ENCODE measurements around the gene IL17B.

The IL17B gene

DNA sequence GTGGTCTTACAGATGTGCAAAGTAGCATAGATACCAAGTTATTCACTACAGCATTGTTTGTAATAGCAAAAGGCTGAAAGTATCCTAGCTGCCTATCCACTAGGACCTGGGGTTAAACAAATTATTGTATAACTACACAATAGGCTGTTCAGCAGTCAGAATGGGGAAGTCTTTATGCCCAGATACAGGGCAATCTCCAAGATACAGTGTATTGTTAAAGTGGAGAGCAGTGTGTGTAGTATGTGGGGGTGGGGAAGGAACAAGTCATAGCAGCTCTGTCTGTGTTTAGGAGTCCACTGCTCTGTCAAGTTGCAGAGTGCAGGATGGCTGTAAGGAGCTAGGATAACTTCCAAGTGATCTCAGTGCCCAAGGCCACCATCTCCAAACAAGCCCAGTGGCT is 15.7 kb downstream of the IL17B start:
- in situ Hi-C loops (cut with HindIII; ENCODE audit: low sequenced_read_pairs), result no loop called here

DNA sequence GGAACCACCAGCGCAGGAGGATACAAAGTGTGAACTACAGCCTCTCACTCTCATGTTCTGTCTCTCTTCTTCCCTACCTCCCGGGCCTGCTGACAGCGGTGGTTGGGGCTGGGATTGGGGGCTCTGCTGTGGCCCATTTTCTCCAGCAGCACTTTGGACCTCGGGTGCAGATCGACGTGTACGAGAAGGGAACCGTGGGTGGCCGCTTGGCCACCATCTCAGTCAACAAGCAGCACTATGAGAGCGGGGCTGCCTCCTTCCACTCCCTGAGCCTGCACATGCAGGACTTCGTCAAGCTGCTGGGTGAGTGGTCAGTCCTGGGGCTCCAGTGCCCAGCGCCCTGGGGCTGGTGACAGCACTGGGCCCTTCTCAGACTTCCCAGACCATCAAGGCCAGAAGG is 16.6 kb downstream of the IL17B start:
- in situ Hi-C loops (cut with HindIII; ENCODE audit: low sequenced_read_pairs), result no loop called here

DNA sequence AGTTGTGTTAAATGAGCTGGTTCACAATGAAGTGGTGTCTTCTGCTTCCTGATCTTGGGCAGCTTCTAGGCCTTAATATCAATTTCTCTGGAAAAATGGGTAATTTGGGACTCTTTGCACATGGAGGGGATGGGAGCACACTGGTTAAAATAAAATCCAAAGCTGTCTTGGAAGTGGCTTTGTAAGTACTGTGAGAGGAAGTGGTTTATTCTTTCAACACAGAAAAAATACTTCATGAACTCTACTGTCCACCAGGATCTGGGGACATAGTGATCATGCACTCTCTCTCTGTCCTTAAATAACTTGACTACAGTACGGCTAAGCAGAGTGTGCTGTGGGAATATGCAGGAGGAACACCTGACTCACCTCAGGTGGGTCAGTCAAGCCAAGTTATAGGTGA is 18.8 kb downstream of the IL17B start:
- in situ Hi-C loops (cut with HindIII; ENCODE audit: low sequenced_read_pairs), result no loop called here

DNA sequence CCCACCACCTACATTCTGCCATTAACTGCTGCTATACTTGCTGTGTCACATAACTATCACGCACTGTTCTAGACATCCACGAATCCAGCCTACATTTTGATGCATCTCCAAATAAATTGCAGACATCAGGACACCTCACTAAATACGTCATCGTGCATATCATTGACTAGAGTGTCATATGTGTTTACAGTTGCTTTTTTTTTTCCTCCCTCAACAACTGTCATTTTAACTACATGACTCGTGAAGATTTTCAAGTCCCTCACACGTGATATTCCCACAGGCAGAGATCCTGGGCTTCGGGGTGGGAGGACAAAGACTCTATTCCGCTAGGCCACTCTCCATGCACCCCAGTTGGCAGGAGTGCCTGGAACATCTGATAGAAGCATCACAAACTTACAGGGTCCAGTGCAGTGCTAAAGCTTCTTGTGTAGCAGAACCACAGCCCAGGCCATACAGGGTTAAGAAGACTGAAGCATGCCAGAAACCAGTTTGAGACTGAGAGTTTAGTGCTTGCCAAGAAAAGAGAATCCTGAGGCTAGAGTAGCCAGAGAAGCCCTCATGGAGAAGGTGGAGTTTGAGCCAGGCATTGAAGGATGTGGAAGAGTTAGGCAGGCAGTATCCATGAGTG is 20.1 kb downstream of the IL17B start:
- in situ Hi-C loops (cut with HindIII; ENCODE audit: low sequenced_read_pairs), result loop anchor here (10.0 kb wide), 1 partner anchor 186 kb away; no protein-coding TSS in a partner anchor

DNA sequence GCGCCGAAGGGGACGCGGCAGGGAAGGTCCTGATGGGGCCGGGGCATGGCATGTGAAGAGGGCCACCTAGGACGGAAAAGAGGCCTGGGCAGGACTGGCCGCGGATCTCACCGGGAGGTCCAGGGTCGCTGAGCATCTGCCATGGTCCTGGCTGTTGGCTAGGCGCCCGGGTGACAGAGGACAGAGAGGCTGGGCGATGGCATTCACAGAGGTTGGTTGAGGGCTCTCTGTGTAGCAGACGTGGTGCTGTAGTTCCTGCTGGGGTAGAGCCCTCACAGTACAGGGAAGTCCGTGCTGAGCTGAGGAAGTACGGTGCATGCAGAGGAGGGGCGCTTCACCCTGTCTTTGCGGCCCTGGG is 20.8 kb downstream of the IL17B start:
- in situ Hi-C loops (cut with HindIII; ENCODE audit: low sequenced_read_pairs), result loop anchor here (10.0 kb wide), 1 partner anchor 187 kb away; no protein-coding TSS in a partner anchor

DNA sequence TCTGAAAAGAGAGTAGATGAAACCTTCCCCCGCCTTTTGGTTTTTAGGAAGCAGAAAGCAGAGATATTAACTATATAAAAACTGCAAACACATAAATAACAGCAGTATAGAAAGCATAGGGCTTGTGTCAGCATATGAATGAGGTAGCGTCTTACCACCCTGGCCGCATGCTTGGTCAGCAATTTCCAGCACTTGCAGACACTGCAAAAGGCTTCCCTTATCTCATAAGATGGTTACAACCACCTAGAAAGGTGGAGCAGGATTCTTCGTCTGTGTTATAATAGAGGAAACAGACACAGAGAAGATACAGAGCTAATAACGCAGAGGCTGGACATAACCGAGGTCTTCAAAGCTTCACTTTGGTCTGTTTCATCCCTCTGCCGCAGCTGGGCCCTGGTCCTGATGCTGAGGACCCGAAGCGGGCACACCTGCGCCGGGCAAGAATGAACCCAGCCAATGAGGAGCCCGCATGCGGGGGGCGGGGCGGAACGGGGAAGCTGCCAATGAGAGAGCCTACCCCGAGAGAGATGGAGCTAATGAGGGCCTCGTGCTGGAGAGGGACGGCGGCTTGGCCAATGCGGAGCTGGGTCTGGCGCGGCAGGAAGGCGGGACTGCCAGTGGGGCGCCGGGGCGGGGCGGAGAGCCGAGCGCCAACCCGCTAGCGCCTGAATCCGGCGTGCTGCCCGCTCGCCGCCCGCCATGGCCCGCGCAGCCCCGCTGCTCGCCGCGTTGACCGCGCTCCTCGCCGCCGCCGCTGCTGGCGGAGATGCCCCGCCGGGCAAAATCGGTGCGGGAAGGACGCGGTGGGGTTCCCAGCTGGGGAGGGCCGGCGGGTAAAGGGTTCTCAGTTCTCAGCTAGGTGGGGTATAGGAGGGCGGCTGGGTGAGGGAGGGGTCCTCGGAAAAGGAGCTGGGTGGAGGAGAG is 21.5 kb downstream of the IL17B start, which contains the start of gene PCYOX1L:
Gene PCYOX1L (plus strand): TSS at position 677 of the 924 bp plus-strand sequence. CDS start 23 bp downstream, at position 700.
- in situ Hi-C loops (cut with HindIII; ENCODE audit: low sequenced_read_pairs), result loop anchor here (10.0 kb wide), 1 partner anchor 187 kb away; no protein-coding TSS in a partner anchor

DNA sequence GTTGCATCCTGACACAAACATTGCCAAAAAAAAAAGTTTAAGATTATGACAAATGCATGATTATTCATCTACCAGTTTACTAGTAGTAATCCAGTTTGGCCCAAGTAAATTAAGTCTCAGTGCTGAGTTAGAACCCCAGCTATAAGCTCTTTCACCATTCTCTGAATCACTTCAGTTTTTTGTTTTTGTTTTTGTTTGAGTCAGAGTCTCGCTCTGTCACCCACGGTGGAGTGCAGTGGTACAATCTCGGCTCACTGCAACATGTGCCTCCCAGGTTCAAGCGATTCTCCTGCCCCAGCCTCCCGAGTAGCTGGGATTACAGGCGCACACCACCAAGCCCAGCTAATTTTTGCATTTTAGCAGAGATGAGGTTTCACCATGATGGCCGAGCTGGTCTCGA is 22.7 kb downstream of the IL17B start:
- in situ Hi-C loops (cut with HindIII; ENCODE audit: low sequenced_read_pairs), result loop anchor here (10.0 kb wide), 1 partner anchor 188 kb away; no protein-coding TSS in a partner anchor

DNA sequence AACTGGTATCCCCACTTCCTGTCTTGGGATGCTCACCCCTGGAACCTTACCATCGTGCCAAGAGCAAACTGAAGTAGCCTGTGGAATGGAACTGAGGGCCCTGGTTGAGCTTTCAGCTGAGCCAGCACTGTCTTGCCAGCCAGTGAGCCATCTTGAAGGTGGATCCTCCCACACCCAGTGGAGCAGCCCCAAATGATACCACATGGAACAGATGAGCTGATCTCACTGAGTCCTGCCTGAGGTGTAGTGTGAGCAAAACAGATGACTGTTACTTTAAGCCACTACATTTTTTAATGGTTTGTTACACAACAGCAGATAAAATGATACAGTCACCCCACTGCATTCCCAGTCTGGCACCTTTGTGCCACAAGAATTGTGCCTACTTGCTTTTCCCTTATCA is 23.4 kb downstream of the IL17B start:
- in situ Hi-C loops (cut with HindIII; ENCODE audit: low sequenced_read_pairs), result loop anchor here (10.0 kb wide), 1 partner anchor 189 kb away; no protein-coding TSS in a partner anchor

DNA sequence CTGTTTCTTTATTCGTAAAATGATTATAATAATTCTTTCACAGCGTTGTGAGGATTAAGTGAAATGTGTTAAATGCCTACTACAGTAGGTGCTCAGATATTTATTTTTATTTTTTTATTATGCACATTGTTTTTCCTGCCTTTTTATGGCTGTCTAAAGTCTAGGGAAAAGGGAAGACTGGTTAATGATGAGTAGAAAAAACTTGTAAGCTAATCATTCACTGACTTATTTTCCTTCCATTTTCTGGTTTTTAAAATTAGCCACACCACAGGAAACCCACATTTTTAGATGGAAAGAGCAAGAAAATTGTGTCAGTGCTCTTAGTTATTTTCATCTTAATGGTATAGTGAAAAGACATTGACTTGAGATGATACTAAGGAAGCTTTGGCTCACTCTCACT is 25.2 kb downstream of the IL17B start:
- in situ Hi-C loops (cut with HindIII; ENCODE audit: low sequenced_read_pairs), result loop anchor here (10.0 kb wide), 1 partner anchor 191 kb away; no protein-coding TSS in a partner anchor

DNA sequence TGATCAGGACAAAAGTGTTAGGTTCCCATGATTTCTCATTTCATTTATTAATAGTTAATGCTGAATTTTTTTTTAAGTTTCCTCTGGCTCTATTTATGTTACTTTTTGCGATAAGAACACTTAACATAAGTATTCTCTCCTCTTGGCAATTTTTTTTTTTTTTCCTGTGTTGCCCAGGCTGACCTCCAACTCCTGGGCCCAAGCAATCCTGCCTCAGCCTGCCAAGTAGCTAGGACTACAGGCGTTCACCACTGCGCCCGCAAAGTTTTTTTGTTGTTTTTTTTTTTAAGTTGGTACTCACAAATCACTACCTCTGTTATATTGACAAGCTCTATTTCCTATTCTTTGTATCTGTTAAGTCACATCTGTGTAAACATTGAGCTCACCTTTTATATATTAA is 26.9 kb downstream of the IL17B start:
- in situ Hi-C loops (cut with HindIII; ENCODE audit: low sequenced_read_pairs), result loop anchor here (10.0 kb wide), 1 partner anchor 193 kb away; no protein-coding TSS in a partner anchor

DNA sequence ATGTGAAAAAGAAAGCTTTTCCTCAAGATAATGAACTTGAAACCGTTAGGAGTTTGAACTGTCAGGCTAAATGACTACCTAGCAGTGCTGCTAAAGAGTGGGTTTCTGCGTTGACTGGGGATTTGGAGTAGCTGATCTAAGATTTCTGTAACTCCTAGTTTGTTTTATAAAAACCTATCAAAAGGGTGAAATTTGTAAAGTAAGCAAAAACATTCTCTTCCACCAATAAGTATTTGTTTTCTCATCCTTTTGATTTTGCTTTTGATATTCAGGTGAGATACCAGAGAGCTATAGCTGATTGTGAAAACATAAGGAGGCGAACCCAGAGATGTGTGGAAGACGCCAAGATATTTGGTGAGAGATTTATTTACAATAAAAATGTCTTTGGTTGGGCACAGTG is 29.7 kb downstream of the IL17B start:
- in situ Hi-C loops (cut with HindIII; ENCODE audit: low sequenced_read_pairs), result no loop called here

DNA sequence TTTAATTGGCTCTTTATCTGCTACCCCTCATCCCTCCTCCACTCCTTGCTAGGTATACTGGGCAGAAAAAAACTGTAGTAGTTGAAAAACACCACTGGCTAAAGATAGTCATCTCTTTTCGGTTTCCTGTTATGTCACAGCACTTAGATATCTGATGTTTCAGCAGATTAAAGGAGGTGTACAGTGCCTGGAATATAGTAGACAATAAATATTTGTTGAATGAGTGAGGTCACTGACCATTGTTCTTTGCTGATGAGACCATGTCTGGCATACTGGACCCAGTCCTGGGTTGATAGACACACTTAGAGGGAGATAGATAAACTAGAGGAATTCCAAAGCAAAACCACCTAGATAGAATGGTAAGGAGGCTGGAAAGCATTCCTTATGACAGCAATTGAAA is 30.6 kb downstream of the IL17B start:
- in situ Hi-C loops (cut with HindIII; ENCODE audit: low sequenced_read_pairs), result no loop called here

DNA sequence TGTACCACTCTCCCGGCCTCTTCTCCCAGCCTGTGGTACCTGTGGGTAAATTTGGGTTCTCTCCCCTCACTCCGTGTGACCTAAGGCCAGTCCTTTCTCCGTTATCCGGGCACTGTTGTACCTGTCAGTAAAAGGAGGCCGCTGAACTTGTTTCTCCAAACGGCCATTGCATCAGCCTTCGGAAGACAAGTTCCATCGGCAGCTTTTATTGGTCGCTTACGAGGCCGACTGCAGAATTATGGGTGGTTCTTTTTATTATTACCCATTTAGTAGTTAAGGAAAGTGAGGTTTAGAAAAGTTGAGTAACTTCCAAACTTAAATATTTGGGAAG is 33.2 kb downstream of the IL17B start:
- in situ Hi-C loops (cut with HindIII; ENCODE audit: low sequenced_read_pairs), result no loop called here

DNA sequence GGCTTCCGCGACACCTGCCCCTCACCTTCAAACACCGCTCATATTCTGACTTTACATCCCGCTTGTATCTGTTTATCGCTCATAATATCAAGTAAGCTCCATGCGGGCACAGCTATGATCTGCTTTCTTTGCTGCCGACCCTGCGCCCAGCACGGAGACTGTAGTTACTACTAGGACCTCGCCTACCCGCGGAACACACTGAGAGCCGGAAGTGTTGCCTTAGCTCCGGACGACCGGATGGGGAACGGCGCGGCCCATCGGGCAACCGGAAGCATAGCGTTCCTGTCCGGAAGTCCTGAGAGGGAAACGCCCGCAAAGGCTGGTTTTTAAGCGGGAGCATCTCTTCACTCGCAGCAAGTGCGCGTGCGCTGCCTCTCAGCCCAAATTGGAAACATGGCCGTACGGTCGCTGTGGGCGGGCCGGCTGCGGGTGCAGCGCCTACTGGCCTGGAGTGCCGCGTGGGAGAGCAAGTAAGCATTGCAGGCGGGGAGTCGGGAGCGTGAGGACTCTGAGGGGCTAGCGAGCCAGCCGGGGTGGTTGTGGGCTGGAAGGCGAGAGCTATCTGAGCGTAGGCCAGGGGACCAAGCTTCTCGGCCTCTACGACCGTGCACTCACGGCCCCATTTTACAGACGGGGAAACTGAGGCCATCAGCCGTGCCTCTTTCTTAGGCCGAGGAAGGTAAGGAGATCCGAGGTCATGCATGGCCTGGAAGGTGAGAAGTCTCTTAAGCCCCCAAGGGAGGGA is 33.8 kb downstream of the IL17B start, which contains the start of gene GRPEL2:
Gene GRPEL2 (plus strand): TSS at position 353 of the 745 bp plus-strand sequence. CDS start 41 bp downstream, at position 394.
- in situ Hi-C loops (cut with HindIII; ENCODE audit: low sequenced_read_pairs), result no loop called here

DNA sequence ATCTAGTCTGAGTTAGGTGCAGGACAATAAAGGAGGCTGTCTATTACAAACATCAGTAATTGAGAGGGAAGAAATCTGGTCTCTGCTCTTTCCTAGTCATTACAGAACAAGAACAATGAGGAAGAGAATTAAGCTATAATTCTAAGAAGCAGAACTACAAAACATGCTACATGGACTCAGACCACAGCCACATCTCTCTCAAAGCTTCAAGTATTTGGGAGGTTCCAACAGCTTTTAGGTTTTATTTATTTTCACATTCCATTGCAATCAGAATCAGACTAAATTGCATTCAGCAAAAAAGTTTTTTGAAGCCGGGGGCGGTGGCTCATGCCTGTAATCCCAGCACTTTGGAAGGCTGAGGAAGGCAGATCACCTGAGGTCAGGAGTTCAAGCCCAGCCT is 34.9 kb downstream of the IL17B start:
- in situ Hi-C loops (cut with HindIII; ENCODE audit: low sequenced_read_pairs), result no loop called here

DNA sequence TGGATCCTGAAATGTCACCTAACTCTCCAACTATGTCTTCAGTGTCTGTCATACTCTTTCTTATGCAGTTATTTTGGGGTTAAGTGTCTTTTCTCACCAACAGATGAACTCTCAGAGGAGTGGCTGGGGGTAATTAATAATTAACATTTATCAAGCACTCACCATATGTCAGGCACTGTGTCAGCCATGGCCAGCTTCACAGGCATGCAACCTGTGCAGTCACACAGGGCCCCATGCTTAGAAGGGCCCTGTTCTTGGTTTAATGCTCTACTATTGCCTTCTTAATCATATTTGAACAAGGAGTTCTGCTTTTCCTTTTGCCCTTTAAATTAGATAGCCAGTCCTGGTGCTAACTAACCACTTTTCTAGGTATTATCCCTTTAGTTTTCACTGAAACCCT is 37.2 kb downstream of the IL17B start:
- in situ Hi-C loops (cut with HindIII; ENCODE audit: low sequenced_read_pairs), result no loop called here

DNA sequence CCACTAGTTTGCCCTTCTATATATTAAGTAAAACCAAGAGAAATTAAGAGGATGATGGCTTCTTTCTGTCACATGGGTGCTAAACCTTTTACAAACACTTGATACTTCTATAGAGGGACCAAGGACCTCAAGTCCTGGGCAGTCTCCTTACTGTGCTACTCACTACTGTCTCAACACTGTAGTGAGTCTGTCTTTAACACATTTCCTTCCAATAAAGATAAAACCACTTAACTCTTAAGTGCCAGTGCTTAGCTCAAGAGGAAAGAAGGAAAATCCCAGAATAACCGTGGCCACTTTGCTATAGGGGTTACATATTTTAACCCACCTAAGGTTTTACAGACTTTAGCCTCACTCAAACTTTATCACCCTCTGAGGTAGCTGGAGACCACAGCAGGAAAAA is 38.2 kb downstream of the IL17B start:
- in situ Hi-C loops (cut with HindIII; ENCODE audit: low sequenced_read_pairs), result no loop called here

DNA sequence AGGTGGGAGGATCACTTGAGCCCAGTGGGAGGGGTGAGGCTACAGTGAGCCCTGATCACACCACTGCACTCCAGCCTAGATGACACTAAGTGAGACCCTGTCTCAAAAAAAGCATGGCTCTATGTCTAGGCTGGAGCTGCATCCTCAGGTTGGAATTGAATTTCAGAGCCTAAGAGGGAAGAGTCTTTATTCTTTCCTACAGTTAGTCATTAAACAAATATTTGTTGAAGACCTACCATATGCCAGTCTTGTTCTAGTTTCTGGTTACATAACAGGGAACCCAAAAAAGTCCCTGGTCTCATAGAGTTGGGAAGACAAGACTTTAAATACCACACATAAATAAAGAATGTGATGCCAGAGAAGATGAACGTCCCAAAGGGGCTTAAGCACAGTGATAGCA is 40.7 kb downstream of the IL17B start:
- in situ Hi-C loops (cut with HindIII; ENCODE audit: low sequenced_read_pairs), result no loop called here

DNA sequence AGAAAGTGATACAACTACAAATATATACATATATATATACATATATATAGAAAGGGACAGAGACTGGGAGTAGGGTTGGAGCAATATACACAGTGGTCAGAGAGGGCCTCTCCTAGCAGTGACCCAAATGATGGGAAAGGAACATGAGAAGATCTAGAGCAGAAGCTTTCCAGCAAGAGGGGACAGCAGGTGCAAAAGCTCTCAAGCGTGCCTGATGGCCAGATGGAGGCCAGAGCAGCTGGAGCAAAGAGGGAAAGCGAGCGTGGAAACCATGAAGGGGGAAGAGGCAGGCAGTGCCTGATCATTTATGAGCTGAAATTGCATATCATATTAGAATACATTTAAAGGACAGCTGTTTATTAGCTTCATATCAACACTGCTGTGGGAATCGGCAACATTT is 41.4 kb downstream of the IL17B start:
- in situ Hi-C loops (cut with HindIII; ENCODE audit: low sequenced_read_pairs), result no loop called here

DNA sequence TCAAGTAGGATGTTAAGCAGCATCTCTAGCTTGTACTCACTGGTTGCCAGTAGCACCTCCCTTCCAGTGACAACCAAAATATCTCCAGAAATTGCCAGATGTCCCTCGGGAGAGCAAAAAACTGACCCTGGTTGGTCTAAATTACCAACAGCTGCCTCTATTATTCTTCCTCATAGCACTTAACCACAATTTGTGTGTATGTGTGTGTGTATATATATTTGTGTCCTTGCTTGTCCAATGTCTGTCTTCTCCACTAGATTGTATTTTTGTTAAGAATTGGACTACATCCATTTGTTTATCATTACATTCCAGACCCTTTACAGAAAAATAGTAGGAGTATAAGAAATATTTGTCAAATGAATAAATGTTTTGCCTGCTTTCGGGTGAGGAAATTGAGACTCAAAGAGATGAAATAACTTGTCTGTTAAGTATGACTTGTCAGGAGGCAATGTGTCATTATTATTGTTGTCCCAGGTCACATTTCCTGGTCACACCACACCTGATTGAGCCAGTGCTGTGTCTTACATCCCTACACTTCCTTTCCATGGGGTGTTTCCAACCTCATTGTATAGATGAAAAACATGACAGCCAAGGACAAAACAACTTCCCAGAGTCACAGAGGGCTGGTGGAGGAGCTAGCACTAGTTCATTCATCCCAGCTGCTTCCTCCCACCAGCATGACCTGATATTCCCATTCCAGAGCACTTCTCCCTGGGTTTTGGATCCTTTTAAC is 45.2 kb downstream of the IL17B start:
- in situ Hi-C loops (cut with HindIII; ENCODE audit: low sequenced_read_pairs), result no loop called here

All from DLD1 (cell line).